ENCODE measurements around the gene NFE2L2. TPM values are rescaled to one million over a fixed set of nuclear protein-coding genes. Genes with fewer than 3 reads are reported as not detected.
A peak's percentile ranks its signal among the peaks of the same experiment; 100 is the strongest.
"Not testable (repeated sequence)": the region's sequence is repeated elsewhere in the genome, so short reads cannot be mapped to it uniquely, and the experiment has no call there.

NFE2L2 gene
- total RNA-seq, 1 experiment from 2014 or later = 58.4 TPM

- DNase-seq (ENCODE audit: low read depth) = no peak
Measured at GRCh38 chr2:177257471-177257870, 7.1 kb downstream of the NFE2L2 start.

GRCh38 chr2:177256695-177257094 lies 7.8 kb downstream of the NFE2L2 start:
- DNase-seq (ENCODE audit: low read depth) = no peak

- no peak for DNase-seq (ENCODE audit: low read depth)
Measured at GRCh38 chr2:177256026-177256425, 8.5 kb downstream of the NFE2L2 start.

GRCh38 chr2:177255227-177255601 lies 9.3 kb downstream of the NFE2L2 start:
- DNase-seq (ENCODE audit: low read depth) = no peak

GRCh38 chr2:177254433-177255226 lies 9.9 kb downstream of the NFE2L2 start:
- peak; percentile 46 for DNase-seq (ENCODE audit: low read depth)

GRCh38 chr2:177253704-177254103 lies 10.8 kb downstream of the NFE2L2 start:
- DNase-seq (ENCODE audit: low read depth) = no peak

- no peak for DNase-seq (ENCODE audit: low read depth)
Measured at GRCh38 chr2:177252808-177253531, 11.6 kb downstream of the NFE2L2 start.

- no peak for DNase-seq (ENCODE audit: low read depth)
Measured at GRCh38 chr2:177251165-177251542, 13.4 kb downstream of the NFE2L2 start.

GRCh38 chr2:177250461-177250860 lies 14.1 kb downstream of the NFE2L2 start:
- DNase-seq (ENCODE audit: low read depth) = no peak

GRCh38 chr2:177249038-177249437 lies 15.5 kb downstream of the NFE2L2 start:
- DNase-seq (ENCODE audit: low read depth) = no peak

GRCh38 chr2:177247693-177248262 lies 16.7 kb downstream of the NFE2L2 start:
- no peak for DNase-seq (ENCODE audit: low read depth)

- DNase-seq (ENCODE audit: low read depth) = not testable (repeated sequence)
Measured at GRCh38 chr2:177246523-177247030, 17.9 kb downstream of the NFE2L2 start.

- no peak for DNase-seq (ENCODE audit: low read depth)
Measured at GRCh38 chr2:177246000-177246399, 18.5 kb downstream of the NFE2L2 start.

- DNase-seq (ENCODE audit: low read depth) = peak; percentile 85
Measured at GRCh38 chr2:177245010-177245422, 19.5 kb downstream of the NFE2L2 start.

GRCh38 chr2:177244244-177244771 lies 20.2 kb downstream of the NFE2L2 start:
- DNase-seq (ENCODE audit: low read depth) = no peak

- peak; percentile 55 for DNase-seq (ENCODE audit: low read depth)
Measured at GRCh38 chr2:177243476-177243875, 21.1 kb downstream of the NFE2L2 start.

- DNase-seq (ENCODE audit: low read depth) = no peak
Measured at GRCh38 chr2:177243073-177243472, 21.5 kb downstream of the NFE2L2 start.

- peak; percentile 79 for DNase-seq (ENCODE audit: low read depth)
Measured at GRCh38 chr2:177242121-177242987, 22.2 kb downstream of the NFE2L2 start.

GRCh38 chr2:177241711-177242120 lies 22.8 kb downstream of the NFE2L2 start:
- DNase-seq (ENCODE audit: low read depth) = no peak

- DNase-seq (ENCODE audit: low read depth) = peak; percentile 59
Measured at GRCh38 chr2:177239932-177240630, 24.4 kb downstream of the NFE2L2 start.

- DNase-seq (ENCODE audit: low read depth) = no peak
Measured at GRCh38 chr2:177239053-177239452, 25.5 kb downstream of the NFE2L2 start.

All from Daoy (cell line).